Adrenal gland (tissue), 5 donors: ENCODE data around the gene UBE2B.

ENCODE experiments used
- CTCF ChIP-seq, 6 experiments: fragments of 450-650 bp in 4 of 6; fragments of 200-600 bp in 2 of 6; sonication (generic) in 1 of 6; IDR thresholded peaks; 1 replicate in 5 of 6; 2 replicates in 1 of 6; pipeline versions ENCODE4 v1.5.1 to v1.8.0; 2016 to 2021; ENCODE audit warnings: antibody characterized with exemption in 6 of 6, mild to moderate bottlenecking in 2 of 6, moderate library complexity in 1 of 6
- POLR2A ChIP-seq, 2 donors: fragments of 450-650 bp; IDR thresholded peaks; one replicate each; pipeline ENCODE4 v1.6.1; 2017; ENCODE audit warnings: antibody characterized with exemption in 2 of 2, mild to moderate bottlenecking in 2 of 2, moderate library complexity in 1 of 2
- donor health status: DM: no; HTN: no; CAD: no.

- TF ChIP-seq CTCF (IDR thresholded peaks at IDR 0.05) (no peak), POLR2A (IDR thresholded peaks at IDR 0.05) (no peak)
Observed at GRCh38 chr5:134411228-134411545, 39.8 kb downstream of the UBE2B start.
